ENCODE data around the gene TDRD9.

The TDRD9 gene

DNA sequence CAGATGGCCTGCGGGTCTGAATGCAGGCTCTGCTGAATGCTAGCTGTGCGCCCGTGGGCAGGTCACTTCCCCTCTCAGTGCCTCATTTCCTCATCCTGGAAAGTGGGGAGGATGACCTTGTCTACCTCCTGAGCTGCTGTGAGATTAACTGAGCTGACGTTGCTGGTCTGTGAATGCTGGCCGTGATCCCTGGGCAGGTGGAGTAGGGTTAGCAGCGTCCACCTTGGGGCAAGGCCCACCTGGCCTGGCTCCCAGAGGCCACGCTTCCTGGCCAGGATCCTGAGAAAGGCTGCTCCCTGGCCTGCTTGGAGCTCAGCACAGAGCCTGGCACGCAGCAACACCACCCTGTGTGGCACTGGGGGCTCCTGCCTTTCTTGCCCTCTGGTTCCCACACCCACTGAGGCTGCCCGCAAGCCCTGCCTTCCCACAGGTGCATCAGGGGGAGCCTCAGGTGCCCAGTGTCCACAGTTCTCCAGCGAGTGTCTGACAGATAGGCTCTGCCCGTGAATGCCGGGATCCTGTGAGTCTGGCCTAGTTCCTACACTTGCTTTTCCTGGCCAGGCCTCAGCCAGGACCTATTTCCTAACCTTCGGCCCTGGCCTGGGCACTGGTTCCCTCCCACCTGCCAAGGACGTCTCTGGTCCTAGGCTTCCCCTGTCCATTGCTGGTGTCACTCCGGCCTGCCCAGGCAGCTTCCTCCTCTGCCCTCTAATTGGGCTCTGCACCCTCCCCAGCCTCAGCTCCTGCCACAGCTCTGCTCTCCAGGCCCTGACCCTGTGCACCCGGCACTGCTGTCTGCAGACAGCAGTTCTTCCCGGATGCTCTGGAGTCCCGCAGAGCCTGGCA, 37.2 kb upstream of the TDRD9 start:
- no peak for DNase-seq (ENCODE audit: low read depth)

DNA sequence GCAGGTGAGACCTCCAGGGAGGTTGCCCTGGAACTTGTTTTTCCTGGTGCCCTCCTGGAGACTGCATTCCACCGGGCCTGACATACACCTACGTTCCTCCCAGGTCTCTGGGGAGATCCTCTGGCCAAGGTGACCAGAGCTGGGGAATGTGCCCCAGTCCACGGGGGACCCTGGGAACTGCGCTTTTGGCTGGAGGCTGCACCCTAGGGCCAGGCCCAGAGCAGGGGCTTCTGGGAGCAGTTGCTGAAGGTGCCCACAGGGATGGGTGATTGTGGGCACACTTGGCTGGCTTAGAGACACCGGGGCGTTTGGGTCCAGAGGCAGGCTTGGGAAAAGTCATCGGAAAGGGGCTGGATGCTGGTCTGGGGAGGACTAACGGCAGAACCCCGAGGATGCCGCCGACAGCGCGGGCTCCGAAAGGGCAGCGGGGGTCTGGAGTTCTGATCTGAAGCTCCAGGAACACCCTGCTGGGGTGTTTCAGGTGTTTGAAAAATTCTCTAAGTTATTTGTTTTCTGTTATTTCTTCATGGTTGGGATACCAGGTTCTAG, 36.5 kb upstream of the TDRD9 start:
- no peak for DNase-seq (ENCODE audit: low read depth)

DNA sequence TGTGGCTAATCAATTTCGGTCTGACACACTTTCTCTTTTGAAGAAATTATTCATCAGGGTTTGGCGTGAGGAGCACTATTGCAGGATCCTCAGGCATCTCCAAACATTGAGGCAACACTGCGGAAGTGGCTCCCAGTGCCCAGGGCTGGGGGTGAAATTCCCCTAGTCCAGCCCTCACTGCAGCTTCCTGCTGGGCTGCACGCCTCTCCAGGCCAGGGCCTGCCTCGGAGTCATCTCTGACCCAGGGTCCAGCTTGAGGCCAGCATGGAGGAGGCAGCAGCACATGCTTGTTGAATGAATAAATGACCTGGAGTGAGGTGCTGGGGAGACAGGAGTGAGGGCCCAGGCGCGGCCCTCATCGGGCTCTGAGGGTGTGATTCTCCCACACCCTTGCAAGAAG, 36.0 kb upstream of the TDRD9 start:
- no peak for DNase-seq (ENCODE audit: low read depth)

DNA sequence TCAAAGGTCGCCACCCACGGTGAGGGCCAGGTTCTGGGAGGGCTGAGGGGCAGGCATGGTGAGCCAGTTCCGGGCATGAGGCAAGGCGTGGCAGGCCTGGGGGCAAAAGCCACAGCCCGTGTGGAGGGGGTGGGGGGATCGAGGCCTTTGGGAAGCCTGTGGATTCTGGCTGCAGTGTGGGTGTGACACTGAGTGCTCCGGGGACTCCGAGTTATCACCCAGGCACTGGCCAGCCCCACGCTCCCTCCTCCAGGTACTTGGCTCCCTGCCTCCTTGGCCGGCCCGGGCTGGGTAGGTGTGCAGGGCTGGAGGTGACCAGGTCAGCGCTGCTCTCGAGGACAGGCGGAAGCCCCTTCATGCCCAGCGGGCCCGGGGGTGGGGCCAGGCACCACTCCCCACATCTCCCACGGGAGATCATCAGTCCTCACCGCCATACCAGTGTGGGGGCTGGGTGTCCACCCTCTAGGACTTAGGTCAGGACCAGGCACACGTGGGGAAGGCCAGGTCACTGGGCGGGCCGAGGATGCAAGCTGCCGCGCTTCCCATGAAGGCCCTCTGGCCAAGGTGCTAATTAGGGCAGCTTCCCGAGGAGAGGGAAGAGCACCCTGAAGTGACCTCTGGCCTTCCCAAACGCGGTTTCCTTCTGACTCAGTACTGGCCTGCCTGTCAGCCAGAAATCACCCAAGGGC, 34.1 kb upstream of the TDRD9 start:
- DNase-seq (ENCODE audit: low read depth), result no peak

GRCh38 chr14:103894723-103895059, 33.6 kb upstream of the TDRD9 start:
- no peak for DNase-seq (ENCODE audit: low read depth)

- no peak for DNase-seq (ENCODE audit: low read depth)
Measured at GRCh38 chr14:103896578-103896977, 31.7 kb upstream of the TDRD9 start.

DNA sequence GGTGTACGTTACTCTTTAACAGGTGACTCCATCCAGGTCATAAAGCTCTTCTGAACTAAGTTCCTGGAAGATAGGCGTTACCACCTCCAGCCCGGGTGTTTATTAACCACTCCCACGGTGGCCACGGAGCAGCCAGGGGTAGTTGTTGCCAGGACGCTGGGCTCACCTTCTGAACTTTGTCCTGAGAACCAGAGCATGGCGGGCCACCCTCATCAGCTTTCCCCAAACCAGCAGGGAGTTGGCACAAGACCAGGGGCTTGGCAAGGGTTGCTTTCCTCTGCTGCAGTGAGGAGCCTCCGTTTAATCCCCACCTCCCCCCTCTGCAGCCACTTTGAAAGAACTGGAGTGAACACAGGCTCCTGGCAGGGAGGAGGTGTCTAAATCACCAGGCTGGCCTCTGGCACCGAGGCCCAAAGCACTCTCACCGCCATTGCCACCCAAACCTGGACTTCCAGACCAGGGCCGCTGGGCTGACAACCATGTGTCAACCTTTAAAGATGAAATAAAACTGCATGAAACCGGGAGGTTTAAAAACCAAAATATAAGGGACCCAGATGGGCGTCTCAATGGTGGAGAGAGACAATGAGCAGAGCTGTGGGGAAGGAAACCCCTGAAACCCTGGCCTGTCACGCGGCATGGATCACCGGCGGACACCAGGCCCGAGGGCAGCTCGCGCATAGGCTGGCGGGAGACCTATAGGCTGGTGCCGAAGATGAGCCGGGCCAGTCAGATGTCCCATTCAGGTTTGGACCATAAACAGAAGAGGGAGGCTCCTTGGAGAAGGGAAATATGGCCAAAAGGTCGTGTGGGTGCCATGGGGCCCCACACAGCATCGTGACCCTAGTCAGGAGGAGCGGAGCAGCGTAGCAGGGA, 30.9 kb upstream of the TDRD9 start:
- no peak for DNase-seq (ENCODE audit: low read depth)

DNA sequence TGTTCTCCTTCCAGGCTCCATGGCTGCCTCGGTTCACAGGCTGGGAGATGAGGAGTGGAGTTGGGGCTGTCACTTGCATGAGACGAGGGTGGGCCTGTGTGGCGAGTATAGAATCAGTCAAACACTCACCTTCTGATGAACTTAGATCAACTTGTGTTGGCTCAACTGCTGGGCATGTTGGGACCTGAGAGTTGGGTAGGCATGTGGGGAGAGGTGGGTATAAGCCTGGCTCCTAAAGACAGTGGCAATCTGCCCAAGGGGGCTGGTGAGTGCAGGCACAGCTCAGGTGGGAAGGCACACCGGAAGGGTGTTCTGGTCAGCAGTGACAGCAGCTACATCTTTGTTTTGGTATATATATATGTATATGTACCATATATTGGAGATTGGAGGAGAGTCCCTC, 30.1 kb upstream of the TDRD9 start:
- no peak for DNase-seq (ENCODE audit: low read depth)

DNA sequence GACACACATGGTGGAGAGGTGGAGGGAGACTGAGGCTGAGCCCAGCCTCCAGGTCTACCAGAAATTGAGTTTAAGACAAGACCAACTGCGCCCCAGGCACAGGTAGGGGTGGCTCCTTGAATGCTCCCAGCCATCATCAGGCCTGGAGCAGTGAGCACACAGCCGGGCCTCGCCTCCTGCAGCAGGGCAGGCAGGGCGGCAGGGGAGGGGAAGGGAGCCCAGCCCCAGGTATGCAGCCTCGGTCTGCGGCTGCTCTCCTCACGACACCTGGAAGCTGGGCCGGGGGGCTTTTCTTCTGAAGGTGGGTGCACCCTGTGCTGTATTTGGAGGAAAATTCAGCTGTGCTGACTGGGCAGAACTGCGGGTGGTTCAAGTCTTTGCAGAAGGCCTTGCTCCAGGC, 29.5 kb upstream of the TDRD9 start:
- no peak for DNase-seq (ENCODE audit: low read depth)

DNA sequence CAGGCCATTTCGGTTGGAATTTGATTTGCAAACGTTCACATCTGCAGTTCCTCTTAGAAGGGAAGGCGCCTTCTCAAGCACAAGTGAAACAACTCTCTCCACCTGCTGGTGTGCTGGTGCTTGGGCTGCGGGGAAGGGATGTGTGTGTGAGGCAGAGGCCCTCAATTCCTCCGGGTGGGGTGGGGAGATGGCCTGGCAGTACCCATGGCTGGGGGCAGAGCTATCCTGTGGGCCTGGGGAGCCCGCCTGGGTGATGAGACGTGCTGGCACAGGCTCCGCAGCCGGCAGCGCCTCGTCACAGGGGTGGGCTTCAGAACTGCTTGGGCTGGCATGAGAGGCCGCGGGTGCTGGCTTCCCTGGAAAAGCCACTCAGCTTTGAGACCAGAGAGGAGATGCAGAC, 28.9 kb upstream of the TDRD9 start:
- DNase-seq (ENCODE audit: low read depth), result no peak

DNA sequence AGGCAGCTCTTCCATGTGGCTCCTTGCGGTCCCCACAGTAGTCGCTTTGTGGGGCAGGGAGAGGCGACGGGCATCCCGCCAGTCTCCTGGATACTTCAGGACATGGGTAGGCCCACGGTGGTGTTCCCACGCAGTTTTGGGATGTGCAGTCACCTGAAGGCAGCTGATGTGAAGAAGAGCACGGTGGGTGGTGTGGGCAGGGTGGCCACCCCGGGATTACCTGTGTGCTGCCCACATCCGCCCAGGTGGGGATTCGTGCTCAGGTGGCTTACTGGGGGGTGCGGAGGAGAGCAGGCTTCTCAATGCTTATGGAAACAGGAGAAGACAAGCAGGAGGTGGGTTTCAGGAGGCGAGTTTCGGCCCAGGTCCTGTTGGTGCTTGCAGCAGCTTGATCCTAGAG, 28.4 kb upstream of the TDRD9 start:
- no peak for DNase-seq (ENCODE audit: low read depth)

- no peak for DNase-seq (ENCODE audit: low read depth)
Measured at GRCh38 chr14:103904493-103905107, 23.7 kb upstream of the TDRD9 start.

DNA sequence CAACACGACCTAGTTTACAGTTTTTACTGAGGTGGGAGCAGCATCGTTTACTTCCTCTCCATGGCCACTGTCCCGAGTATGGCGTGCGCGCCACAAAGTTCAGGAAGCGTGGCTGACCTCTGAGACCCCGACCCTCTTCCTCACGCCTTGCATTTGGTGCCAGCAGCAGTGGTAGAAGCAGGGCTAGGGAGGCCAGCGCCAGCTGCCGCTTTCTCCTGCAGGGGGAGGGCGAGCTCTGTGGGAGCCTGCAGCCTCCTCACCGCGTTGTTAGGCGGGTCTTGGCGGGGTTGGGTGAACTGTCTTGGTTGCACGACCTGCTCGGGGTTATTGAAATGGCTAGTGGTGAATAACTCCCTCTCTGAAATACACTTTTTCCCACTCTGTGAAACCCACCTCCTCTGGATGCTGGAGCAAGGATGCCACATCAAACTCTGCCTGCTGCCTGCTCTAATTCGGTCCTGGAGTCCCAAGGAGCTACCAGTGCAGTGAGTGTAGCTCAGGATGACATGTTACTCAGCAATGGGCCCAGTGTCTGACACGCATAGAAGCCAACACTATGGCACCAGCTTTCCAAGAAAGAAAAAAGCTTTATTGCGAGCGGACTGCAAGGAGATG, 22.3 kb upstream of the TDRD9 start:
- DNase-seq (ENCODE audit: low read depth), result peak; percentile 7

DNA sequence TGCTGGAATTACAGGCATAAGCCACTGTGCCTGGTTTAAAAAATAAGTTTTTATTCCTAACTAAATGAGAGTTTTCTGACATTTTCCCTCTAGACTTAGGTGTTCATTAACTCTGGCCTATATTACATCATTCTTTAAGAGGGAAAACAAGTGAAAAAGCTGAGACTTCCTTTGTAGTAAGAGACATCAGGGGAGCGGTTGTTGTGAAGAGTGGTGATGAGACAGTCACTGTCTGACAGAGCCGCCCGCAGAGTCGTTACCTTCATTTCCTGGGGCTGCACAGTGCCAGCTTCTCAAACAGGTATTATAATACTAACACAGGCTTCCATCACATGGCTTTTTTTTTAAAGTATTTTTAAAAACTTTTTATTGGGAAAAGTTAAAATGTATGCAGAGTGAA, 19.7 kb upstream of the TDRD9 start:
- DNase-seq (ENCODE audit: low read depth), result no peak

GRCh38 chr14:103909531-103910261, 18.6 kb upstream of the TDRD9 start:
- DNase-seq (ENCODE audit: low read depth), result no peak

DNA sequence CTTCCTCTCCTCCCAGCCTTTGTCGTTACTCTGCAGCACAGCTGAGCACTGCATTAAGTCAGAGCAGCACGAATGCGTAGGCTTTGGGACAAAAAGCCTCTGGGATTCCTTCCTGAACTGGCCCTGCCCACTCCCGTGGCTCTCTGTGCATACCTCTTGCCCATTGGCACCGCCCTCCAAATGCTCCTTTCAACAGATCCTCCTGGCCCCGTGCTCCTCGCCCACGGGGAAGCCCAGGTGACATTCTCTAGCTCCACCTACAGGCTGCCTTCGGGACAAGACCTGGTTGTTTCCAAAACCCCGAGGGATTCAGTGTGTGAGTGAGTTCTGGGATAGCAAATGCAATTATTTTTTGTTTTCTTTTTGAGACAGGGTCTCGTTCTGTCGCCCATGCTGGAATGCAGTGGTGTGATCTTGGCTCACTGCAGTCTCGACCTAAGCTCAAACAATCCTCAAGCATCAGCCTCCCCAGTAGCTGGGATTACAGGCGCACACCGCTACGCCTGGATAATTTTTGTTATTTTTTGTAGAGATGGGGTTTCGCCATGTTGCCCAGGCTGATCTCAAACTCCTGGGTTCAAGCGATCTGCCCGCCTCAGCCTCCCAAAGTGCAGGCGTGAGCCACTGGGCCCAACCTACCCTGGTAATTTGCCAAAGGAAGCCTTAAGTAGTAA, 17.9 kb upstream of the TDRD9 start:
- peak; percentile 63 for DNase-seq (ENCODE audit: low read depth)

- no peak for DNase-seq (ENCODE audit: low read depth)
Measured at GRCh38 chr14:103910984-103911383, 17.3 kb upstream of the TDRD9 start.

DNA sequence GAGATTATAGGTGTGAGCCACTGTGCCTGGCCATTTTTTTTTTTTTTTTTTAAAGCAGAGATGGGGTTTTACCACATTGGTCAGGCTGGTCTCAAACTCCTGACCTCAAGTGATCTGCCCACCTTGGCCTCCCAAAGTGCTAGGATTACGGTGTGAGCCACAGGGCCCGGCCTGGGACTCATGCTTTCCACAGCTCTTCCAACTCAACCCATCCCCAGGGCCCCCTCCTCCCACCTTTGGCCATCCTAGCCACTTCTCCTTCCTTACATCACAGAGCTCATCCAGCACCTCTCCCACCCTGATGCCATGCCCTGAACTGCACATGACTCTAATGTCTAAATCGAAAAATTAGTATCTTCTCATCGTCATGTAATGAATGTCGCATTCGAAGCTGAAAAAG, 12.6 kb upstream of the TDRD9 start:
- DNase-seq (ENCODE audit: low read depth), result no peak

GRCh38 chr14:103916636-103917262, 11.5 kb upstream of the TDRD9 start:
- DNase-seq (ENCODE audit: low read depth), result no peak
